ENCODE measurements around the gene AKAP11. TPM values are rescaled to one million over a fixed set of nuclear protein-coding genes. Genes with fewer than 3 reads are reported as not detected.

The AKAP11 gene
- total and polyA plus RNA-seq, 2 of the 13 experiments (the other 11 are each of a cell fraction or from before 2014, with no cell fraction given): 7.2 to 9.8 TPM

GRCh38 chr13:42271337-42272114, 426 bp upstream of the AKAP11 start (continued):
- TF ChIP-seq HMG20A (CRISPR knock-in tag; IDR thresholded peaks at IDR 0.05; ENCODE audit: borderline replicate concordance) (no peak), FOXM1 (CRISPR knock-in tag; IDR thresholded peaks at IDR 0.05) (no peak), ZNF800 (CRISPR knock-in tag; IDR thresholded peaks at IDR 0.05) (peak; percentile 90; the same call in 1 of the 2 replicates), ATF5 (CRISPR knock-in tag; IDR thresholded peaks at IDR 0.05; ENCODE audit: low read depth) (no peak), GPN1 (CRISPR knock-in tag; IDR thresholded peaks at IDR 0.05; ENCODE audit: borderline replicate concordance) (no peak), ATF4 (CRISPR knock-in tag; IDR thresholded peaks at IDR 0.05) (no peak), GATAD1 (CRISPR knock-in tag; IDR thresholded peaks at IDR 0.05) (peak; percentile 58), ELF1 (CRISPR knock-in tag; IDR thresholded peaks at IDR 0.05) (peak; percentile 70), PITX1 (CRISPR knock-in tag; IDR thresholded peaks at IDR 0.05) (0 out of 2 replicates have a peak, but pooled peaks have one; percentile 30), NCOA1 (CRISPR knock-in tag; IDR thresholded peaks at IDR 0.05) (no peak), NFE2L1 (CRISPR knock-in tag; IDR thresholded peaks at IDR 0.05; ENCODE audit: borderline replicate concordance) (no peak), PRMT3 (CRISPR knock-in tag; IDR thresholded peaks at IDR 0.05; ENCODE audit: borderline replicate concordance, low read depth) (peak; percentile 65; the same call in 1 of the 2 replicates), ZNF607 (CRISPR knock-in tag; IDR thresholded peaks at IDR 0.05; ENCODE audit: borderline replicate concordance) (peak; percentile 72; the same call in 1 of the 2 replicates), NFKBIZ (CRISPR knock-in tag; IDR thresholded peaks at IDR 0.05) (0 out of 2 replicates have a peak, but pooled peaks have one; percentile 70)
- TF ChIP-seq, protein P1, sequence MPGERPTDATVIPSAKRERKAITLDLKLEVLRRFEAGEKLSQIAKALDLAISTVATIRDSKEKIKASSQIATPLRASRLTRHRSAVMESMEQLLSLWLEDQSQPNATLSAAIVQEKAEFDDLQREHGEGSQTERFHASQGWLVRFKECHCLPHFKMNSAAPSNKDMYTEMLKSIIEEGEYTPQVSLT (CRISPR knock-in tag; IDR thresholded peaks at IDR 0.05; ENCODE audit: borderline replicate concordance, low read depth): no peak
- TF ChIP-seq, protein P2, sequence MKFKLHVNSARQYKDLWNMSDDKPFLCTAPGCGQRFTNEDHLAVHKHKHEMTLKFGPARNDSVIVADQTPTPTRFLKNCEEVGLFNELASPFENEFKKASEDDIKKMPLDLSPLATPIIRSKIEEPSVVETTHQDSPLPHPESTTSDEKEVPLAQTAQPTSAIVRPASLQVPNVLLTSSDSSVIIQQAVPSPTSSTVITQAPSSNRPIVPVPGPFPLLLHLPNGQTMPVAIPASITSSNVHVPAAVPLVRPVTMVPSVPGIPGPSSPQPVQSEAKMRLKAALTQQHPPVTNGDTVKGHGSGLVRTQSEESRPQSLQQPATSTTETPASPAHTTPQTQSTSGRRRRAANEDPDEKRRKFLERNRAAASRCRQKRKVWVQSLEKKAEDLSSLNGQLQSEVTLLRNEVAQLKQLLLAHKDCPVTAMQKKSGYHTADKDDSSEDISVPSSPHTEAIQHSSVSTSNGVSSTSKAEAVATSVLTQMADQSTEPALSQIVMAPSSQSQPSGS (CRISPR knock-in tag; IDR thresholded peaks at IDR 0.05): peak; percentile 18; the same call in 1 of the 2 replicates
- TF ChIP-seq, protein P3, sequence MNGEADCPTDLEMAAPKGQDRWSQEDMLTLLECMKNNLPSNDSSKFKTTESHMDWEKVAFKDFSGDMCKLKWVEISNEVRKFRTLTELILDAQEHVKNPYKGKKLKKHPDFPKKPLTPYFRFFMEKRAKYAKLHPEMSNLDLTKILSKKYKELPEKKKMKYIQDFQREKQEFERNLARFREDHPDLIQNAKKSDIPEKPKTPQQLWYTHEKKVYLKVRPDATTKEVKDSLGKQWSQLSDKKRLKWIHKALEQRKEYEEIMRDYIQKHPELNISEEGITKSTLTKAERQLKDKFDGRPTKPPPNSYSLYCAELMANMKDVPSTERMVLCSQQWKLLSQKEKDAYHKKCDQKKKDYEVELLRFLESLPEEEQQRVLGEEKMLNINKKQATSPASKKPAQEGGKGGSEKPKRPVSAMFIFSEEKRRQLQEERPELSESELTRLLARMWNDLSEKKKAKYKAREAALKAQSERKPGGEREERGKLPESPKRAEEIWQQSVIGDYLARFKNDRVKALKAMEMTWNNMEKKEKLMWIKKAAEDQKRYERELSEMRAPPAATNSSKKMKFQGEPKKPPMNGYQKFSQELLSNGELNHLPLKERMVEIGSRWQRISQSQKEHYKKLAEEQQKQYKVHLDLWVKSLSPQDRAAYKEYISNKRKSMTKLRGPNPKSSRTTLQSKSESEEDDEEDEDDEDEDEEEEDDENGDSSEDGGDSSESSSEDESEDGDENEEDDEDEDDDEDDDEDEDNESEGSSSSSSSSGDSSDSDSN (CRISPR knock-in tag; IDR thresholded peaks at IDR 0.05): no peak
- TF ChIP-seq, protein P4, sequence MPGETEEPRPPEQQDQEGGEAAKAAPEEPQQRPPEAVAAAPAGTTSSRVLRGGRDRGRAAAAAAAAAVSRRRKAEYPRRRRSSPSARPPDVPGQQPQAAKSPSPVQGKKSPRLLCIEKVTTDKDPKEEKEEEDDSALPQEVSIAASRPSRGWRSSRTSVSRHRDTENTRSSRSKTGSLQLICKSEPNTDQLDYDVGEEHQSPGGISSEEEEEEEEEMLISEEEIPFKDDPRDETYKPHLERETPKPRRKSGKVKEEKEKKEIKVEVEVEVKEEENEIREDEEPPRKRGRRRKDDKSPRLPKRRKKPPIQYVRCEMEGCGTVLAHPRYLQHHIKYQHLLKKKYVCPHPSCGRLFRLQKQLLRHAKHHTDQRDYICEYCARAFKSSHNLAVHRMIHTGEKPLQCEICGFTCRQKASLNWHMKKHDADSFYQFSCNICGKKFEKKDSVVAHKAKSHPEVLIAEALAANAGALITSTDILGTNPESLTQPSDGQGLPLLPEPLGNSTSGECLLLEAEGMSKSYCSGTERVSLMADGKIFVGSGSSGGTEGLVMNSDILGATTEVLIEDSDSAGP (CRISPR knock-in tag; IDR thresholded peaks at IDR 0.05; ENCODE audit: borderline replicate concordance): peak; percentile 55; the same call in 1 of the 2 replicates
